ENCODE data around the gene SH2B2.

Gene SH2B2

DNA sequence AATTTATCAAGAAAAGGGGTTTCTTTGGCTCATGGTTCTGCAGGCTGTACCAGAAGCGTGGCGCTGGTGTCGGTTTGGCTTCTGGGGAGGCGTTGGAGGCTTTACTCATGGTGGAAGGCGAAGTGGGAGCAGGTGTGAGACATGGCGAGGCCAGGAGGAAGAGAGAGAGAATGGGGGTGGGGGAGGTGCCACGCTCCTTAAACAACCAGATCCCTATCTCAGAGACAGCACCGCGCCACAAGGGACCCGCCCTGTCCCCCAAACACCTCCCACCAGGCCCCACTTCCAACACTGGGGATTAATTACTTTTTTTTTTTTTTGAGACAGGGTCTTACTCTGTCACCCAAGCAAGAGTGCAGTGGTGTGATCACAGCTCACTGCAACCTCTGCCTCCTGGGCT is 18.0 kb upstream of the SH2B2 start:
- DNase-seq: no peak

GRCh38 chr7:102270178-102270887 is 16.3 kb upstream of the SH2B2 start:
- DNase-seq: no peak

- DNase-seq: no peak
These were observed 15.4 kb upstream of the SH2B2 start for GRCh38 chr7:102271158-102271798.

DNA sequence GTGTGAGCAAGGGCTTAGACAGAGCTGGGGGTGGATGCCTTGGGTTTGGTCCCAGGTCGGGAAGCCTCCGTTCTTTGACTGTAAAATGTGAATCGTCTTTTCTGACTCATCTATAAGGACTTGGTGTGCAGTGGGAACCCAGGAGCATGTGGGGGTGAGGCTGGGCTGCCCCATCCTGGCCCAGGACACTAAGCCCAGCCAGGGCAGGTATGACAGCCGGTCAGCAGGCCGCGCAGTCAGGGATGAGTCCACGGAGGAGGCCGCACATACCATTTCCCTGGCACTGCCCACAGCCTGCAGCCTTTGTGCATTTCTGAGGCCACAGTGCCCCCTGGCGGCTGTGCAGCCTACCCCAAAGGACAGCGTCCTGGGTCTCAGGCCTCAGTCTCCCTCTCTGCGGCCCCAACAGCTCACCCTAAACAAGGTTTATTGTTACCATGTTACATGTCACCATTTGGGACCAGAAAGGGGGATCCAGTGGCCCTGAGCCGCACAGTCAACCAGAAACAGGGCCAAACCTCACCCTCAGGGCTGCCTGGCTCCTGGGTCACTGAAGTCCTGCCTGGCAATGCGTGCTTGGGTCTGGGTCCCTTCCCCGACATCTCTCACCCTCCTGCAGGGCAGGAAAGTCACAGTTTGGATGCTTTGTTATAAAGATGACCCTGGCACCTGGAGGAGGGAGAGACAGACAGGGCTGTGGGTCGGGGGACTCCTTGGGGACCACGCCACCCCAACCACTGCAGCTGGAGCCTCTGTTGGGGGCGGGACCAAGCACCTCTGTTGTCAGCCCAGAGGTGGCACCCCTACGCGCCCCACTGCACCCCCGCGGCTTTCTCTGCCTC is 14.4 kb upstream of the SH2B2 start:
- DNase-seq: peak; percentile 87

GRCh38 chr7:102272917-102273748 is 13.5 kb upstream of the SH2B2 start:
- no peak for DNase-seq

DNA sequence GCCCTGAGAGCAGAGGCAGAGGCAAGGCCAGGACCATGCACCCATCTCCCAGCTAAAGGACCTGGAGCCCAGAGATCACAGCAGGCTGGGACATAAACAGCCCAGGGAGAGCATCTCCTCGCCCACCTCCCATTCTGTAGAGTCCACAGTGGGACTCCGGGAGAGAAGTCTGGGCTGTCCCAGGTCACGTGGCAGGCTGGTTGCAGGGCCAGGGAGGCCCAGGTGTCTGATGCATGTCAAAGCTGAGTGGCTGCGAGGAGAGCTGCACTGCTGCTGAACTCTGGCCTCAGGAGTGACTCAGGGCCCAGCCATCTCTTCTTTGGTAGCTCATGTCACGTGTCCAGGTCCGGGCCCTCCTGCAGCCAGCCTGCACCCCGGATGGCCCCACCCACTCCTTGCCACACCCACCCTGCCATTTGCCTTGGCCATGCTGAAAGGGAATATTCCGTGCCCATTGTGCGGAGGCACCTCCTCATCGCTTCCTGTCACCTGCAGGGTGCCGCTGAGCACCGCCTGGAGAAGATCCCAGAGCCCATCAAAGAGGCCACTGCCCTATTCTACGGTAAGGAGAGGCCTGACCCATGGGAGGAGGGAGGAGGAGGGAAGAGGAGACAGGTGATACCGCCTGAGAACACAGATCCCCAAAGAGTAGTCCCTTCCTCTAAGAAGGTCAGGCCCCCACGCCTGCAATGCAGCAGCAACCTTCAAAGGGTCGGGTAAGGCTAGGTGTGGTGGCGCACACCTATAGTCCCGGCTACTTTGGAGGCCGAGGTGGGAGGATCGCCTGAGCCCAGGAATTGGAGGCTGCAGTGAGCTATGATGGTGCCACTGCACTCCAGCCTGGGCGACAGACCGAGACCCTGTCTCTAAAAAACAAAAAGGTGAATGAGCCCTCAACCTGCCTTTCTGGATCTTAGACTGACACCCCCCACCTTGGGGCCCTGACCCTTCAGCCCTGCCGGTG is 12.6 kb upstream of the SH2B2 start:
- DNase-seq: no peak

DNA sequence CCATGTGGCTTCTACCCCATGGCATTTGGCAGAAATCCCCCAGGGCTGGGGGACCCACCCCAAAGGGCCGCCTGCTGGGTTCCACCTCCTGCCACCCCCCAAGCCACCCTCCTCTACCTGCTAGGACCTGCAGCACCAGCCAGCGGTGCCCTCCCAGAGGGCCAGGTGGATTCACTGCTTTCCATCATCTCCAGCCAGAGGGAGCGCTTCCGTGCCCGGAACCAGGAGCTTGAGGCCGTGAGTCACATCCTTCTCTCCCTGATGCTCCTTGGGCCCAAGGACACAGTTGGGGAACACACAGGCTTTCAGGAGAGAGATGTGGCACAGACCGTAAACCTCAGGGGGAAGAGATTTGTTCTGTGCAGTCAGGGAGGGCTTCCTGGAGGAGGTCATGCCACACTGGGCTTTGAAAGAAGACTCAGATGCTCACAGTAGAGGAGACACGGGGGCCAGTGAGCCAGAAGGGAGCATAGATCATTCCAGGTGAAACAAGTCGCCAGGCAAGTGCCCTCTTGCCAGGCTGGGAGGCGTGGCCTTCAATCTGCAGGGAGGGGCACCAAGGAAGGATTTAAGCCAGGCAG is 11.5 kb upstream of the SH2B2 start:
- no peak for DNase-seq

DNA sequence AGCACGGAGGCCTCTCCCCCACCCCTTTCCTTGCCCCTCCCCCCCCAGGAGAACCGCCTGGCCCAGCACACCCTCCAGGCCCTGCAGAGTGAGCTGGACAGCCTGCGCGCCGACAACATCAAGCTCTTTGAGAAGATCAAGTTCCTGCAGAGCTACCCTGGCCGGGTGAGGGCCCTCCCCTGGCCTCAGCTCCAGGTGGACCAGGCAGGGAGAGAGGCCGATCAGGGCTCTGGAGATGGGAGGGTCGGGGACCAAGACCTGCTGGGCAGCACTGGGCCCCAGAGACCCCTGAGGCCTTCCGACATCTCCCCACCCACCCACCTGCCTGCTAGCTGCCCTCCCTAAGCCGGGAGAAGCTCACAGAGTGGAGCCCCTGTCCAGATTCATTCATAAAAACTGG is 8.8 kb upstream of the SH2B2 start:
- no peak for DNase-seq

DNA sequence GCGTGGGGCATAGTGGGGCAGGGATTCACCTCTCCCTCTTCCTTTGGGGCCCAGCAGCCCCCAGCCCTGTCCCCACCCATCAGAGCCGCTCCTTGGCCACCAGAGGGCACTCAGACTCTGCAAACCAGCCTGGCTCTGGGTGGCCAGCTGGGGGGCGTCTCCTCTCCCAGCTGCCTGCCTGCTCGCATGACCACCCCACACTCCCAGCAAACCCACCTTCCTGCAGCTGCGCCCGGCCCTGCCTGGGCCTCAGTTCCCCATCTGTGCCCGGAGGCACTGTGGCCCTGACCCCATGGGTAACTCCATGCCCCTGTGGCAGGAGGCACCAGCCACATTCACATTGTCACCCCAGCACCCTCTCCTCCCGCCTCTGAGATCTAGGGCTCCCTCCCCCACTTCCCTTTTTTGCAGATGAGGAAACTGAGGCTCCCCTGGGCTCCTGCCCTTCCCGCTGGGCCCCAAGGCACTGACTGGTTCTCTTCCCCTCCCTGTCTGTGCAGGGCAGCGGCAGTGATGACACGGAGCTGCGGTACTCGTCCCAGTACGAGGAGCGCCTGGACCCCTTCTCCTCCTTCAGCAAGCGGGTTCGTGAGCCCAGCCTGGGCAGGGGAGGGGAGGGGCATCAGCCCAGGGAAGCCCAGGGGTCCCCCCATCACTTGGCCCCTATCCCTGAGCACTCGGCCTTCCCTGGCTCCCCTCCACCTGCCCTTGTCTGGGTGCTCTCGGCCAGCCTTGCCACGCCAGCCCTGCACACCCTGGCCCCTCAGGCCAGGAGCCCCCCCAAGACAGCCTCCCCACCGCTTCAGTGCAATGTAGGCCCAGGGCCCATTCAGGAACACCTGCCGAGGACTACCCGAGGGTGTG is 6.9 kb upstream of the SH2B2 start:
- DNase-seq: peak; percentile 73

GRCh38 chr7:102280521-102280920 is 6.1 kb upstream of the SH2B2 start:
- DNase-seq: no peak

- no peak for DNase-seq
These were observed 4.9 kb upstream of the SH2B2 start for GRCh38 chr7:102281785-102282184.

- no peak for DNase-seq
These were observed 4.0 kb upstream of the SH2B2 start for GRCh38 chr7:102282465-102283362.

- DNase-seq: no peak
These were observed 3.0 kb upstream of the SH2B2 start for GRCh38 chr7:102283477-102284189.

GRCh38 chr7:102284399-102284798 is 2.3 kb upstream of the SH2B2 start:
- peak; percentile 47 for DNase-seq

- peak; percentile 18 for DNase-seq
These were observed 1.7 kb upstream of the SH2B2 start for GRCh38 chr7:102284891-102285539.

DNA sequence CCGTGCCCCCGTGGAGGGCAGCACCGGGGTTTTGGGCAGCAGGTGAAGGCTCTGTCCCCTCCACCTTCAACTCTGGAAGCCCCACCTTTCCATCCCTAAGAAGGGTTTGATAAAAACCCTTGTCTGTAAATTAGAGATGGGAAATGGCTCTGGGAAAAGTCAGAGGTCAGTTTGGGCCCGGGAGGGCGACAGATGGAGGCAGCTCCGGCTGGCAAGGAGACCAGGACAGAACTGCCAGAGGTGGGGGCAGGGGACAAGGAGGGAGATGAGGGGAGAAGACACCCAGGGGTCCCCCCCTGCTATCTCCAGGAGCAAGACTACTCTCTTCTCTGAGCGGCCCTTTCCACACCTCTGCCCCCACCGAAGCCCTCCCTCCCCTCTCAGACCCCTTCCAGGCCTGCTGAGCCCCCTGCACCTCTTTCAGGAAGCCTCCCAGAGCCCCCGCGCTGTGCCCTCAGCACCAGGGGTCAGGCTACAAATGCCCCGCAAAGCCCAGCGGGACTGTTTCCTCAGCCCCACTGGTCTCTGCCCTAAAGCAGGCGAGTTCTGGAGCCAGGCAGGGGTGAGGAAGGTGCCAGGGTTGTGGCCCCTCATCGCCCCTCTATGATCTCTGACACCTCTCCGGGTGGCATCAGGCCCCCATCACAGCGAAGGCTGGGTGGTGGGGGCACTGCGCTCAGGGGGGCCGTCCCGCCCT is 980 bp upstream of the SH2B2 start:
- no peak for DNase-seq

Data from CD4-positive, alpha-beta T cell treated with Interleukin-17A for 4 hours (primary cell).